KG1 (cell line): ENCODE measurements around the gene CSF2RB.

ENCODE experiments used
- DNase-seq: peaks from one replicate; lab custom pipeline; 2025; lab: John Stamatoyannopoulos, UW

CSF2RB gene

GRCh38 chr22:36891646-36892045, 21.8 kb upstream of the CSF2RB start:
- no peak for DNase-seq

GRCh38 chr22:36892292-36892691, 21.1 kb upstream of the CSF2RB start:
- no peak for DNase-seq

DNA sequence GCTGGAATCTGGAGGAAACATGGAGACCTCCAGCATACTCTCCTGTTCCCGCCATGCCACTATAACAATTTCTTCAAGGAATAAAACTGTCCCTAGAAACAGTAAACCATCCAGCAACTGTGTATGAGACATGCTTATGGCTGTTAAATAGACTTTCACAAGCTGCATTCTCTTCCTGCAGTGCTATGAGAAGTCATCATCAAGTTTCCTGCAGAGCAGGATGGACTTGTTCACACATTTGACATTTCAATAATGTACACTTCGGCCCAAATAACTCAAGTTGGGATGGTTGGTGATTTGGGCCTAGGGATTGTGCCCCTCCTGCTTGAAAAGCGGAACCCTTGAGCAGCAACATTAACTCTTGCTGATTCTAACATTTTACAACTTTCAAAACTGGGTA, 20.2 kb upstream of the CSF2RB start:
- DNase-seq = no peak

DNA sequence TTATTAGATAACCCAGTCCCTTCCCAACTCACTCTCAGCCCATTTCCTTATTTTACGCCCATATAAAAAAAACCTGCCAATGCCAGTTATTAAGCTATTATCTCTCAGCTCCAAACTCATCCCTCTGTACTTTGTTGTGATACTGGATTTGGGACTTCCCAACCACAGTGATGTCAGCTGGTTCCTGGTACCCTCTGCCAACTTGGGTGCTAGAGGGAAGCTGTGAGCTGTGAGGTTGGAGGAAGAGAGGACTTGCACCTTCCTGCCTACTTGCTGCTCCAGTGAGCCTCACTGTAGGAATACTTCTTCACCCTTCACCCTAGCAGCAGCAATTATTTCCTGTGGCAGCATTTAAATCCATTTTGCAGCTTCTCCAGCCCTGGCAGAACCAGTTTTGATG, 19.2 kb upstream of the CSF2RB start:
- no peak for DNase-seq

GRCh38 chr22:36897611-36898010, 15.8 kb upstream of the CSF2RB start:
- no peak for DNase-seq

DNA sequence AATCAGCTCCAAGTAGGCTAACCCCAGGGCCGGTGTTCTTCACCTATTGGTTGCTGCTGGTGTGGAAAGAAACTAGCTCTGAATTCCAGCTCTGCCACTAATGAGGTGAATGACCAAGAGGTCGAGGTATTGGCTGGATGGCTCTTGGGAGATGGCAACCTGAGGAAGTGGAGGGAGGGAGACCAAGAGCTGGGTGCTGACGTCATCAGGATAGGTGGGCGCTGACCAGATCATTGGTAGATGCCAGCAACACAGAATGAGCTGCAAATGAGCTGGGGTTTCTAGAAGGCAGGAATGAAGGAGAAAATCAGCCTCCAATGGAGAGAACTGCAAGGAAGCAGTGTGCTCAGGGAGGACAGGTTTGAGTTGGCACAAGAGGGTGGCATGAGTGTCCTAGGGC, 14.7 kb upstream of the CSF2RB start:
- DNase-seq = no peak

GRCh38 chr22:36899498-36899897, 13.9 kb upstream of the CSF2RB start:
- no peak for DNase-seq

DNA sequence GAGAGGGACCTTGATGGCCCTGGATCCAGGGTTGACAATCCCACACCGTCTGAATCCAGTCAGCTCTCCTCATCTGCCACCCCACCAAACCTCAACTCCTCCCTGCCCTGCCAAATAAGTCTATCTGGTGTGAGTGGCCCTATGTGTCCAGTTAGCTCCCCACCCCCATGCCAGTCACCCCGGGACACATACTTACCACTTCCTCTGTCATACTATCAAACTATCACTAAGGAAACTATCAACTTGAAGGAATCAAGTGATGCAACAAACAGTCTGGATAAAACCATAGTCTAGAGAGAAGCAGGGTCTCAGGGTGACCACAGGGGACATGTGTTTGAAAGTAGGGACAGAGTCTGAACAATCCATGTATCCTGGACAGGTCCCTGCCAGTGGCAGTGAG, 13.2 kb upstream of the CSF2RB start:
- no peak for DNase-seq

GRCh38 chr22:36900880-36901279, 12.5 kb upstream of the CSF2RB start:
- no peak for DNase-seq

GRCh38 chr22:36901411-36902142, 11.9 kb upstream of the CSF2RB start:
- no peak for DNase-seq

DNA sequence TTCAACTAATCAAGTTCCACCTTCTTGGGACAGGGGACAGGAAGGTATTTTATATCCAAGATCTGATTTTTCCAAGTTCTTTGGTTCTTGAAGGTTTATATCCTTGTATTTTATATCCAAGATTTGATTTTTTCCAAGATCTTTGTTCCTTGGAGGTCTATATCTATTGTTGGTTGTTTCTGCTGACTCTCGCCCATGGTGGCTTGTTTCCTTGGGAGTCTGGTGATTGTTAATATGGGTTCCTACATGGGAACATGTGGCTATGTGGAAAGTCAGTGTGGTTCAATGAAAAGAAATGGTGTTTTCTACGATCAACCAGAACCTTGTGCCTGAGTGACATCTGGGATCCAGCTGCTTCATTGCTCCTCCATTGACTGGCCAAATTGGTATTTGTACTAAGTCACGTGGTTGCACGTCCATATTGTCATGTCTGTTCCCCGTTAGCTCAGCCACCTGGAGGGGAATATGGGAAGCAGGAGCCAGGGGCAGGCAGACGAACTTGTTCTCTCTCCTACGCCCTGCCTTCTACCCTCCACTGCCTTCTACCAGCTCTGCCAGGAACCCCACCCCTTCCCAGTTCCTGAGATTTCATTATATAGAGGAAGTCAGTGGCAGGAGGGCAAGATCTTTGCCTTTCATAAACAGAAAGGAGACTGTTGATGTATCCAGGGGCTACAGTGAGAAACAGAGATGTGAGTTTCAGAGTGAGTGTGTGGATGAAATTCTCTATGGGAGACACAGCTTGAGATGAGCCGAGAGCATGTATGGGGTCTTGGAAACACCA, 11.1 kb upstream of the CSF2RB start:
- no peak for DNase-seq

DNA sequence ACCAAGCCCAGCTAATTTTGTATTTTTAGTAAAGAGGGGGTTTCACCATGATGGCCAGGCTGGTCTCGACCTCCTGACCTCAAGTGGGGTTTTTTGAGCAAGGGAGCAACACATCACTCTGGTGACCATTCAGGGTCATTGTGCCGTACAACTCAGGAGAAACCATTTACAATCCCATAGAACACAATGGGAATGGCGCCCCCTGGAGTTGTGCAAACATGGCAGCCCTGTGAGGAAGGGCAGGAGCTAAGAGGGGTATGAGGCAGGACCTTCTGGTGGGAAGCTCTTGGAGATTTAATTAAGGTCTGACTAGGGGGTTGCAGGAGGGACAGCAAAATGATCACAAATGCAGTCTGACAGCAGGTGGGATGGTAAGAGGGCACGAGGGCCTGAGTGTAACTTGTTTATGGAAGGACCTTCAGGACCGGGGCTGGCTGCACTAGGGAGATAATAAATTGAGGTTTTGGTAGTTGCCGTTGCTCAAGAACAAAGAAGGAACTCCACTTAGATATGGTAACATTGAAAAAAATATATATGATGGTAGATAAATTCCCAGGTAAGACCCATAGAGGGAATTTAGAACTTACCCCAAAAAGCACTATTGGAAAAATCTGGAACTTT, 9.1 kb upstream of the CSF2RB start:
- no peak for DNase-seq

- DNase-seq = no peak
Observed at GRCh38 chr22:36907253-36908195, 5.9 kb upstream of the CSF2RB start.

GRCh38 chr22:36910461-36910860, 3.0 kb upstream of the CSF2RB start:
- DNase-seq = no peak

GRCh38 chr22:36911887-36912661, 1.4 kb upstream of the CSF2RB start:
- no peak for DNase-seq

- DNase-seq = no peak
Observed at GRCh38 chr22:36912694-36913426, 568 bp upstream of the CSF2RB start.

DNA sequence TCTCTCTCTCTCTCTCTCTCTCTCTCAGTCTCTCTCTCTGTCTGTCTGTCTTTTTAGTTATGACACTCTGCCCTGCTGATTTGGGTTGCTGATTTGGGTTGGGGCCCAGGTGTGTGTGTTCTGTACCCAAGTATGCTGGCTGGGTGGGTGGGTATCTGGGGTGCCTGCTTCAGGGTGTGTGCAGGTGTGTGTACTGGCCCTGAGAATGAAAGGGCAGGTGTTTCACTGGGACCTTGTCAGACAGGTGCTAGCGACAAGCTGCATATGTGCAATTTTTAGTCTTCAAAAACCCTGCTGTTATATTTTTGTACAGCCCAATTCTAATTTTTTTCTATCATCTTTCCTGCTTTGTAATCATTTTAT, 943 bp downstream of the CSF2RB start:
- no peak for DNase-seq

DNA sequence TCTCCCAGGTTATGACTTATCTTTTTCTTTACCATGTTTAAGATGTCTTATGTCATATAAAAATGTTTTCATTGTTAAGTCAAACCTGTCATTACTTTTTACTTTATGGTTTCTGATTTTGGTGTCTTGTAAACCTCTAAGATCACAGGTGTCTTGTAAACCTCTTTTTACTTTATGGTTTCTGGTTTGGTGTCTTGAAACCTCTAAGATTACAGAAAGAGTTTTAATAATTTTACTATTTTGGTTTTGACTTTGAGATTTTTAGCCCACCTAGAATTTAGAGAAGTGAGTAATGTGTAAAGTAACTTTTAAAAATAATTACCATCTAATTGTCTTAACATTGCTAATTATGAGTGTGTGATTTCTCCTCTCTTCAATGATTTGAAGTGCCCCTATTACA, 2.6 kb downstream of the CSF2RB start:
- no peak for DNase-seq

GRCh38 chr22:36918586-36919284, 5.3 kb downstream of the CSF2RB start:
- DNase-seq = no peak
